Astrocyte of the hippocampus (primary cell): ENCODE measurements around the gene DNAH7.

Experiments used
- DNase-seq: peaks from one replicate; pipeline ENCODE4 v3.0.0; 2011; ENCODE audit warnings: low read depth, low spot score

Gene DNAH7

GRCh38 chr2:195813421-195813820, 255.2 kb downstream of the DNAH7 start:
- DNase-seq = no peak

GRCh38 chr2:195810340-195811098, 258.1 kb downstream of the DNAH7 start:
- DNase-seq = peak; percentile 43

- DNase-seq = no peak
These were observed 260.4 kb downstream of the DNAH7 start for GRCh38 chr2:195808189-195808588.

GRCh38 chr2:195805283-195805976, 263.2 kb downstream of the DNAH7 start:
- no peak for DNase-seq

- DNase-seq = no peak
These were observed 272.8 kb downstream of the DNAH7 start for GRCh38 chr2:195795879-195796278.

GRCh38 chr2:195793881-195794280, 274.8 kb downstream of the DNAH7 start:
- DNase-seq = no peak

GRCh38 chr2:195782156-195782555, 286.5 kb downstream of the DNAH7 start:
- DNase-seq = no peak

- DNase-seq = no peak
These were observed 289.1 kb downstream of the DNAH7 start for GRCh38 chr2:195779491-195779890.

- DNase-seq = no peak
These were observed 298.7 kb downstream of the DNAH7 start for GRCh38 chr2:195769975-195770374.

GRCh38 chr2:195768431-195768830, 300.2 kb downstream of the DNAH7 start:
- no peak for DNase-seq

- no peak for DNase-seq
These were observed 301.9 kb downstream of the DNAH7 start for GRCh38 chr2:195766691-195767090.

- no peak for DNase-seq
These were observed 304.8 kb downstream of the DNAH7 start for GRCh38 chr2:195763866-195764265.

GRCh38 chr2:195759877-195760276, 308.8 kb downstream of the DNAH7 start:
- no peak for DNase-seq

GRCh38 chr2:195758846-195759245, 309.8 kb downstream of the DNAH7 start:
- no peak for DNase-seq

GRCh38 chr2:195756218-195756942, 312.3 kb downstream of the DNAH7 start:
- DNase-seq = no peak

- no peak for DNase-seq
These were observed 327.4 kb downstream of the DNAH7 start for GRCh38 chr2:195741191-195741590.

GRCh38 chr2:195737511-195738325, 330.9 kb downstream of the DNAH7 start:
- no peak for DNase-seq

GRCh38 chr2:195735347-195735746, 333.3 kb downstream of the DNAH7 start:
- no peak for DNase-seq

GRCh38 chr2:195734931-195735330, 333.7 kb downstream of the DNAH7 start:
- DNase-seq = no peak

GRCh38 chr2:195734395-195734794, 334.2 kb downstream of the DNAH7 start:
- DNase-seq = no peak

- DNase-seq = no peak
These were observed 334.8 kb downstream of the DNAH7 start for GRCh38 chr2:195733831-195734230.

- DNase-seq = no peak
These were observed 336.1 kb downstream of the DNAH7 start for GRCh38 chr2:195732574-195732973.
